Colonic mucosa (tissue), 4 donors: ENCODE results near the gene ANK2. TPM values are rescaled to one million over a fixed set of nuclear protein-coding genes. Genes with fewer than 3 reads are reported as not detected.

Experiments used
- DNase-seq: peaks from one replicate; pipeline ENCODE4 v3.0.0-alpha.2; 2020
- H3K27ac ChIP-seq: fragments of 200-600 bp; one replicate; pipeline ENCODE4 v1.8.0; 2021
- H3K27me3 ChIP-seq: fragments of 200-600 bp; one replicate; pipeline ENCODE4 v1.8.0; 2021
- H3K36me3 ChIP-seq: fragments of 200-600 bp; one replicate; pipeline ENCODE4 v1.8.0; 2021
- H3K4me1 ChIP-seq: fragments of 200-600 bp; one replicate; pipeline ENCODE4 v1.8.0; 2021; ENCODE audit warnings: mild to moderate bottlenecking
- H3K4me3 ChIP-seq: fragments of 200-600 bp; one replicate; pipeline ENCODE4 v1.8.0; 2021
- H3K9ac ChIP-seq, 2 donors: one replicate each; pipeline ENCODE4 v1.7.0; 2013; ENCODE audit warnings: control low read depth in 2 of 2, low read depth in 2 of 2, low read length in 2 of 2
- H3K9me3 ChIP-seq: fragments of 200-600 bp; one replicate; pipeline ENCODE4 v1.8.0; 2021
- intact Hi-C: fragments of 100-400 bp; cut with DNase I; formaldehyde crosslinking; loops from one replicate; pipeline ENCODE4 v1.14.1; 2022
- total RNA-seq, 2 donors: library from RNA; stranded (reverse); fragmentation: NEBNext Ultra II Directional in 1 of 2; extraction: Animal tissue kit (Norgen Biotek cat#: 25700) in 1 of 2; gene quantifications; one replicate each; pipeline ENCODE4 v1.2.1, GENCODE V29; 2021
- TF ChIP-seq, protein P1 (sequence below): fragments of 200-600 bp; IDR thresholded peaks from one replicate; pipeline ENCODE4 v1.8.0; 2022; ENCODE audit warnings: antibody characterized with exemption, mild to moderate bottlenecking
- donor health status: healthy.
- donor health status: DM: no; HTN: no; CAD: no.
- donor health status: DM: no; HTN: no; CAD: no.

ANK2 gene
- total RNA-seq, 2 donors from 2014 or later = 4.6 to 20.7 TPM

DNA sequence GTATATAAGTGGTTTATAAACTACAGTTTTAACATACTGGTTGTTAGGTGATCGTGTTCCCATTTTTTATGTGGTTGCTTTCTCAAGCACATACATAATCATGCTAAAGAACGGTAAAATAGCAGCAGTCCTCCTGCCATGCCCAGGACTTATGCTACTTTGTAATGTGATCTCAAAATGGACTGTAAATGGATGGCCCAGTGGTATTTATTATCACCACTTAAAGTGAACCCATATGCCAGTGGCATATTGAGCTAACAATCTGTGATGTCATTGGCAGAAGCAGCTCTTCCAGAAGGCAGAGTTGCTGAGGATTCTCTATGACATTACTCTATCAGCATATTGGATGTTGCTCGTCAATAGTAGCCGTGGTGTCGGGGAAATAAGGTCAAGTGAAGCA, 28.6 kb downstream of the ANK2 start:
- H3K27me3 ChIP-seq = no peaks in the 10 kb centered on the region
- intact Hi-C loops = no loop called here
- TF ChIP-seq, protein P1, sequence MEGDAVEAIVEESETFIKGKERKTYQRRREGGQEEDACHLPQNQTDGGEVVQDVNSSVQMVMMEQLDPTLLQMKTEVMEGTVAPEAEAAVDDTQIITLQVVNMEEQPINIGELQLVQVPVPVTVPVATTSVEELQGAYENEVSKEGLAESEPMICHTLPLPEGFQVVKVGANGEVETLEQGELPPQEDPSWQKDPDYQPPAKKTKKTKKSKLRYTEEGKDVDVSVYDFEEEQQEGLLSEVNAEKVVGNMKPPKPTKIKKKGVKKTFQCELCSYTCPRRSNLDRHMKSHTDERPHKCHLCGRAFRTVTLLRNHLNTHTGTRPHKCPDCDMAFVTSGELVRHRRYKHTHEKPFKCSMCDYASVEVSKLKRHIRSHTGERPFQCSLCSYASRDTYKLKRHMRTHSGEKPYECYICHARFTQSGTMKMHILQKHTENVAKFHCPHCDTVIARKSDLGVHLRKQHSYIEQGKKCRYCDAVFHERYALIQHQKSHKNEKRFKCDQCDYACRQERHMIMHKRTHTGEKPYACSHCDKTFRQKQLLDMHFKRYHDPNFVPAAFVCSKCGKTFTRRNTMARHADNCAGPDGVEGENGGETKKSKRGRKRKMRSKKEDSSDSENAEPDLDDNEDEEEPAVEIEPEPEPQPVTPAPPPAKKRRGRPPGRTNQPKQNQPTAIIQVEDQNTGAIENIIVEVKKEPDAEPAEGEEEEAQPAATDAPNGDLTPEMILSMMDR = no peak
- no peaks in the 10 kb centered on the region for H3K4me1 ChIP-seq
- H3K36me3 ChIP-seq = no peaks in the 10 kb centered on the region
- no peak overlapping the region for H3K4me3 ChIP-seq
- no peak for DNase-seq
- H3K9ac ChIP-seq = no peak overlapping the region
- no peaks in the 10 kb centered on the region for H3K9me3 ChIP-seq
- no peak overlapping the region for H3K27ac ChIP-seq

DNA sequence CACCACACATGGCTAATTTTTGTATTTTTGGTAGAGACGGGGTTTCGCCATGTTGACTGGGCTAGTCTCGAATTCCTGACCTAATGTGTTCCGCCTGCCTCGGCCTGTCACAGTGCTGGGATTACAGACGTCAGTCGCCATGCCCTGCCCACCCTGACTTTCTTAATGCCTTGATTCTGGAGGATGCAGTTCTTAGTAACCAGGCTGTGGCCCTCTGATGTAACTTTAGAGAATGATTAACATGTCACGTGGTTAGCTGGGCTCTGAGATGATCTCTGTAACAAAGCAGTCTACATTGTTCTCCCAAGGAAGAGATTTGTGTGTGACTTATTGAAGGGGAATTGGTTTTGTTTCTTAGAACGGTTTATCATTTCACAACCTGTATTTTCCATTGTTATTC, 30.6 kb downstream of the ANK2 start:
- TF ChIP-seq, protein P1 = no peak
- intact Hi-C loops = no loop called here
- no peaks in the 10 kb centered on the region for H3K27me3 ChIP-seq
- H3K9ac ChIP-seq = no peak overlapping the region
- DNase-seq = no peak
- H3K4me1 ChIP-seq = no peaks in the 10 kb centered on the region
- no peak overlapping the region for H3K27ac ChIP-seq
- no peaks in the 10 kb centered on the region for H3K9me3 ChIP-seq
- H3K36me3 ChIP-seq = no peaks in the 10 kb centered on the region
- H3K4me3 ChIP-seq = no peak overlapping the region

DNA sequence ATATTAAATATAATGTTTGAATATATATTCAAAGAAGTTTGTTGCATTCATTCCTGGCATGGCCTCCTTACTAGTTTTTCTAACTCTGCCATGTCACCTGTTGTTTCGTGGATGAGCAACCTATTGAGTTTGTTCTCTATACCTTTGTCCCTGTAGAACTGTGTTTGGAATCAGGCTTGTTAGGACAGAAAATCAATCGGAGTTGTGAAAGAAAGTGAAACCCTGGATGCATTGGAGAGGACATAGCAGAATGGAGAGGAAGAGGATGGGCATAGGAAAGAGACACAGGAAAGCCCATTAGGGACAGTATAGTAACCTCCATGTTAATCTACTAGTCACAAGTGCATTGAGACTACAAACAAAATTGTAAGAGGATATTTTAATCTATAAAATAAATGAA, 31.2 kb downstream of the ANK2 start:
- H3K4me1 ChIP-seq = no peaks in the 10 kb centered on the region
- no peaks in the 10 kb centered on the region for H3K9me3 ChIP-seq
- no peaks in the 10 kb centered on the region for H3K27me3 ChIP-seq
- no peaks in the 10 kb centered on the region for H3K36me3 ChIP-seq
- no peak overlapping the region for H3K4me3 ChIP-seq
- intact Hi-C loops = no loop called here
- no peak overlapping the region for H3K9ac ChIP-seq
- DNase-seq = no peak
- TF ChIP-seq, protein P1 = no peak
- no peak overlapping the region for H3K27ac ChIP-seq

DNA sequence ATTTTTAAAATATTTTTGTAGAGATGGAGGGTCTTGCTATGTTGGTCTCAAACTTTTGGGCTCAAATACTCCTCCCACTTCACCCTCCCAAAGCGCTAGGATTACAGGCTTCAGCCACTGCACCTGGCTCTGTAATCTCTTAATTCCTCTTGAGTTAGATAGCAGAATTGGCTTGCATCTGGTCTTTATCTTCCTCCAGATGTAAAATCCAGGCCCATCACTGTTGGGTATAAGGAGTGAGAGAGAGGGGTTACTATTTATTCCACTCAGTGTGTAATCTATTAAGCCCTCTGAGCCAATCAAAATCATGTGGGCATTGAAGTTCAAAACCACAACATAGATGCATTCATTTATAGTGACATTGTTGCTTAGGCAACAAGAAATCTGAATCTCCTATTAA, 33.9 kb downstream of the ANK2 start:
- H3K27me3 ChIP-seq = no peaks in the 10 kb centered on the region
- no peaks in the 10 kb centered on the region for H3K36me3 ChIP-seq
- H3K9me3 ChIP-seq = no peaks in the 10 kb centered on the region
- H3K4me3 ChIP-seq = no peak overlapping the region
- H3K4me1 ChIP-seq = no peaks in the 10 kb centered on the region
- intact Hi-C loops = no loop called here
- TF ChIP-seq, protein P1 = no peak
- no peak overlapping the region for H3K9ac ChIP-seq
- H3K27ac ChIP-seq = no peak overlapping the region
- DNase-seq = no peak

DNA sequence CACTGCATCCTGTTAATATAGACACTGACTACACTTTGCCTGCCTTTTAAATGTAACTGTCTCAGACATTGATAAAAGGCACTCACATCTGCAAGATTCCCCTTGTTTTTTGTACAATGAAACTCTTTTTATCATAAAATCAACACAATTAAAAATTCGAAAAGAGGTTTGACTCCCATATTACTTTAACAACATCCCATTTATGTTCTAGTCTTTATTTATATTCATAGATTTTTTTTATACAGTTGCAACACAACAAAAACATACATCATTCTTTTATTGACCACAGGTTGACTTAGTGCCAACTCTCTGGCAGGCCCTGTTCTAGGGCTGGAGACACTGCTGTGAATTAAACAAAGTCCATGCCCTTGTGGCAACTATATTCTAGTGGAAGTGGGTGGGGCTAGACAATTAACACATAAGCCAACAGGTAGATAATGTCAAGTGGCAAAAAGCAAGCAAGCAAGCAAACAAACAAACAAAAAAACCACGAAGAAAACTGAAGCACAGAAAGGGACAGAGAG, 36.8 kb downstream of the ANK2 start:
- no peak overlapping the region for H3K27ac ChIP-seq
- no peaks in the 10 kb centered on the region for H3K9me3 ChIP-seq
- no peak overlapping the region for H3K9ac ChIP-seq
- no peaks in the 10 kb centered on the region for H3K36me3 ChIP-seq
- TF ChIP-seq, protein P1 = no peak
- intact Hi-C loops = no loop called here
- no peak overlapping the region for H3K4me3 ChIP-seq
- no peaks in the 10 kb centered on the region for H3K4me1 ChIP-seq
- no peak for DNase-seq
- no peaks in the 10 kb centered on the region for H3K27me3 ChIP-seq
